Type B pancreatic cell (in vitro differentiated cells): ENCODE measurements around the gene ATP6AP1. TPM values are rescaled to one million over a fixed set of nuclear protein-coding genes. Genes with fewer than 3 reads are reported as not detected.

Experiments used
- DNase-seq: peaks from one replicate; pipeline ENCODE4 v3.0.0; 2021; ENCODE audit warnings: mixed read lengths; ENCODE audit not compliant: unreplicated experiment; ENCODE audit errors: extremely low spot score
- H3K27ac Mint-ChIP-seq: 2 replicates; pipeline ENCODE4 v1.8.0; 2021; ENCODE audit warnings: mild to moderate bottlenecking, mixed read lengths
- H3K27me3 Mint-ChIP-seq: 2 replicates; pipeline ENCODE4 v1.8.0; 2021; ENCODE audit warnings: mixed read lengths
- H3K36me3 Mint-ChIP-seq: 2 replicates; pipeline ENCODE4 v1.8.0; 2021; ENCODE audit warnings: mixed read lengths
- H3K4me1 Mint-ChIP-seq: one replicate; pipeline ENCODE4 v1.8.0; 2021; ENCODE audit warnings: mixed read lengths; ENCODE audit not compliant: unreplicated experiment
- H3K4me3 Mint-ChIP-seq: 2 replicates; pipeline ENCODE4 v1.8.0; 2021; ENCODE audit warnings: mild to moderate bottlenecking, mixed read lengths
- H3K9me3 Mint-ChIP-seq: 2 replicates; pipeline ENCODE4 v1.8.0; 2021; ENCODE audit warnings: mixed read lengths
- total RNA-seq: library from RNA; stranded (reverse); gene quantifications from 2 replicates; pipeline ENCODE4 v1.2.1, GENCODE V29; 2021; ENCODE audit warnings: low replicate concordance
- TF ChIP-seq, protein P1 (sequence below): fragments of 200-600 bp; sonication (generic); conservative IDR thresholded peaks from 2 replicates; pipeline ENCODE4 v1.5.0; 2021; ENCODE audit warnings: antibody characterized with exemption, mild to moderate bottlenecking

ATP6AP1 gene
- total RNA-seq, 1 donor from 2014 or later, result 105 TPM

DNA sequence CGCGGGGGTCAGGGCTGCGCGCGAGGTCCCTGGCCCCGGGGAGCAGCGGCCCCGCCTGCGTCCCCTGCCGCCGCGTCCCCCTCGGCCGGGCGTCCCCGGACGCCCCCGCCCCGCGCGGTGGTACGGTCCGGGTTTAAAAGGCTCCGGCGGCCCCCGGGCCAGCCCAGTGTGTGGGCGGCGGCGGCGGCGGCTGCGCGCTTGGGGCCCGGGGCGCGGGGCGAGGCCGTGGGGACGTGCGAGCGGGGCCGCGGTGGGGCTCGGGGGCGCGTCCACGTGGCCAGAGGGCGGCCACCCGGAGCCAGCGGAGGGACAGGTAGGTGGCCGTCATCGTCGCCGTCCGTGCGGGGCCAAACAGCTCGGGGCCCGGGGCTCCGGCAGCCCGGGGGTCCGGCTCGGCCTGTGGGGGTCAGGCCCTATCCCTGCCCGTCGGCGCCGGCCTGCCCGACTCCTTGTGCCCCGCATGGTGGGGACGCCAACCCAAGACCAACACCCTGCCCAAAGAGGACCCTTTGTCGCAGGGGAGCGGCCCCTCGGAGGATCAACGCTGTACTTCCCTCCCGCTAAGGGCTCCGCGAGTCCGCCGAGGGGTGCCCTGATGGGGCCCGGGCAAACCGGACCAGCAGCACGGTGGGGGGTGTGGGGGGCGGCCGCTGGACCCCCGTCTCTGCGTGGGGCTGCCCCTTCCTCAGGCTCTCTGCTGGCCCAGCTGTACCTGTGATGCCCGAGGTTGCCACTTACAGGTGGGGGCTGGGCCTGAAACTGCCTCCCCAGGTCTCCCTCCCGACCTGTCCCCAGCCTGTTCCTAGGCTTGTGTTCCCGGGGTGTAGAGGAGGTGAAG is 29.9 kb downstream of the ATP6AP1 start, which contains the start of gene PLXNA3:
Gene PLXNA3 (plus strand): TSS at position 166 of the 838 bp plus-strand sequence. CDS start 1,903 bp downstream, outside the sequence.
- peaks cover 4% of the 10 kb centered on the region for H3K9me3 Mint-ChIP-seq
- no peak for DNase-seq
- peak within 1 kb of the TSS; percentile 90 for H3K4me3 Mint-ChIP-seq
- peaks cover 5% of the 10 kb centered on the region for H3K36me3 Mint-ChIP-seq
- H3K27me3 Mint-ChIP-seq, result no peaks in the 10 kb centered on the region
- TF ChIP-seq, protein P1, sequence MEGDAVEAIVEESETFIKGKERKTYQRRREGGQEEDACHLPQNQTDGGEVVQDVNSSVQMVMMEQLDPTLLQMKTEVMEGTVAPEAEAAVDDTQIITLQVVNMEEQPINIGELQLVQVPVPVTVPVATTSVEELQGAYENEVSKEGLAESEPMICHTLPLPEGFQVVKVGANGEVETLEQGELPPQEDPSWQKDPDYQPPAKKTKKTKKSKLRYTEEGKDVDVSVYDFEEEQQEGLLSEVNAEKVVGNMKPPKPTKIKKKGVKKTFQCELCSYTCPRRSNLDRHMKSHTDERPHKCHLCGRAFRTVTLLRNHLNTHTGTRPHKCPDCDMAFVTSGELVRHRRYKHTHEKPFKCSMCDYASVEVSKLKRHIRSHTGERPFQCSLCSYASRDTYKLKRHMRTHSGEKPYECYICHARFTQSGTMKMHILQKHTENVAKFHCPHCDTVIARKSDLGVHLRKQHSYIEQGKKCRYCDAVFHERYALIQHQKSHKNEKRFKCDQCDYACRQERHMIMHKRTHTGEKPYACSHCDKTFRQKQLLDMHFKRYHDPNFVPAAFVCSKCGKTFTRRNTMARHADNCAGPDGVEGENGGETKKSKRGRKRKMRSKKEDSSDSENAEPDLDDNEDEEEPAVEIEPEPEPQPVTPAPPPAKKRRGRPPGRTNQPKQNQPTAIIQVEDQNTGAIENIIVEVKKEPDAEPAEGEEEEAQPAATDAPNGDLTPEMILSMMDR, result no peak
- H3K27ac Mint-ChIP-seq, result peak within 1 kb of the TSS; percentile 97
- H3K4me1 Mint-ChIP-seq, result no peaks in the 10 kb centered on the region

DNA sequence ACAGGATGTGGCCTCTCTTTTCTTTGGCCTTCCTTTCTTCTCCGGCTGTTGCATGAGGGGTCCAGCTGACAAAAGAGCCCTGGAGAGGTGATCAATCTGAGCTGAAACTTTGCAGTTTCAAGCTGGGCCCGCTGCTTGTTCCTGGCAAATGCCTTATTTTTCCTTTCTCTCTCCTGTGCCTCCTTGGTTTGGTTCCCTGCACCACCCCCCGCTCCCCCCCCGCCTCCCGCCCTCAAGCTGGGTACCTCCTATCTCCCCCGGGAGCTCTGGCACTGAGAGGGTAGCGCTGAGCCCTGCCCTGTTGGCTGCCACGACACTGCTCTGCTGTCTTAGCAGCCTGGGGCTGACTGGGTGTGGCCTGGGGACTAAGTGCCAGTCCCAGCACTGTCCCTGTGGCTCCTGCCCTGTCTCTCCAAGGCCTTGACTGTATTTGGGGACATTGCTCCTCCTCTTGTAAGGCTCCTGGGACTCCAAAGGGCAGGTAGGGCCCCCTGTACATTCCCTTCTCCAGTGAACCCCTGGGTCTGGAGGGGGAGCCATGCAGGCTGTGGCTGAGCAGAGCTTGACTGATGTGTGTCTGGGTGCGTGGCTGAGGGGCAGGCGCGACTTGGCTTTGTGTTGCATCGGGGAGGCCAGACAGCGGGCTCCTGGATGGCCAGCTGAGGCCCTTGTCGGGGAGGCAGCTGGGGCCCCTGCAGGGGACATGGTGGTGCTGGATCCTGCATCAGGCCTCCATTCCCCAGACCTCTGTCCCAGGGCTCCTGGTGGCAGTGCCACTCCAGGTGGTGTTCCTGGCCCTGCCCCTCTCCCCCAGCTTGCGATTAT is 30.7 kb downstream of the ATP6AP1 start:
- TF ChIP-seq, protein P1, result no peak
- Mint-ChIP-seq H3K4me1 (no peaks in the 10 kb centered on the region), H3K4me3 (peak overlapping the region; percentile 88), H3K27me3 (no peaks in the 10 kb centered on the region), H3K36me3 (peaks cover 5% of the 10 kb centered on the region), H3K9me3 (peaks cover 4% of the 10 kb centered on the region), H3K27ac (peak overlapping the region; percentile 55)
- DNase-seq, result no peak

DNA sequence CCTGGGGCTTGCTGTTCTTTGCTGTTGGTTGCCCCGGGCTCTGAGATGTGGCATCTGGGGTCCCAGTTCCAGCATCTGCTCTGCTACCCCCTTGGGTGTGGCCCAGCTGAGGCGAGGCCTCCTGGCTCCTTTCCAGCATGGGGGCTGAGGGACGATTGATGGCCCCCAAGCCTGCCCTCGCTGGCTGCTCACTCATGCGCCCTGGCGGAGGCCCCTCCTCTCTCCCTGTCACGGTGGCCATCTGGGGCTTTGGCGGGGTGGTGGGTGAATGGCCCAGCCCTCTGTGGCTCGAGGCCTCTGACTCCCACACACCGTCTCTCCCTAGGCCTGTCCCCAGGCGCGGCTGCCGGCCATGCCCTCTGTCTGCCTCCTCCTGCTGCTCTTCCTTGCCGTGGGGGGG is 31.4 kb downstream of the ATP6AP1 start:
- TF ChIP-seq, protein P1, result no peak
- no peak for DNase-seq
- Mint-ChIP-seq H3K36me3 (peaks cover 5% of the 10 kb centered on the region), H3K27ac (no peak overlapping the region), H3K4me1 (no peaks in the 10 kb centered on the region), H3K4me3 (peak overlapping the region; percentile 88), H3K9me3 (no peaks in the 10 kb centered on the region), H3K27me3 (no peaks in the 10 kb centered on the region)

DNA sequence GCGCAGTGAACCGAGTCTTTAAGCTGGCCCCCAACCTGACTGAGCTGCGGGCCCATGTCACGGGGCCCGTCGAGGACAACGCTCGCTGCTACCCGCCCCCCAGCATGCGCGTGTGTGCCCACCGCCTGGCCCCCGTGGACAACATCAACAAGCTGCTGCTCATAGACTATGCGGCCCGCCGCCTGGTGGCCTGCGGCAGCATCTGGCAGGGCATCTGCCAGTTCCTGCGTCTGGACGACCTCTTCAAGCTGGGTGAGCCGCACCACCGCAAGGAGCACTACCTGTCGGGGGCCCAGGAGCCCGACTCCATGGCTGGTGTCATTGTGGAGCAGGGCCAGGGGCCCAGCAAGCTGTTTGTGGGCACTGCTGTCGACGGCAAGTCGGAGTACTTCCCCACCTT is 31.8 kb downstream of the ATP6AP1 start:
- TF ChIP-seq, protein P1, result no peak
- no peak for DNase-seq
- no peak overlapping the region for H3K27ac Mint-ChIP-seq
- H3K9me3 Mint-ChIP-seq, result no peaks in the 10 kb centered on the region
- no peaks in the 10 kb centered on the region for H3K4me1 Mint-ChIP-seq
- no peaks in the 10 kb centered on the region for H3K27me3 Mint-ChIP-seq
- H3K36me3 Mint-ChIP-seq, result peaks cover 5% of the 10 kb centered on the region
- H3K4me3 Mint-ChIP-seq, result peak overlapping the region; percentile 88

DNA sequence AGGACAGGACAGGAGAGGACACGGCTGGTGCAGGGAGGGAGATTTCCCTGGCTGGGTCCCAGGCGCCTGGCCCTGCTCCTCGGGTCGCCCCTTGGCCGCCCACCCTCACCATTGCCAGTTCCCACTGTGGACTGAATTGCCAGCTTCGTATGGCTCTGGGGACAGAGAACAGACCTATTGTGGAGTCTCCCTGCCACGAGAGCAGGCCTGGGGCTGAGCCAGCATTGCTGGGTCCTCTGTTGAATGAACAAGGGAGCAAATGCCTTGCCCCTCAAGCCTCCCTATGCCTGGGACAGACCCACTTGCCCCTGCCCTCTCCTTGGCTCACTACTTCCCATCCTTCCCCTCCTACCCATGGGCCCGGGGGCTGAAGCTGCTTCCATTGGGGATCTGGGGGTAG is 33.9 kb downstream of the ATP6AP1 start:
- H3K9me3 Mint-ChIP-seq, result no peaks in the 10 kb centered on the region
- H3K4me3 Mint-ChIP-seq, result no peak overlapping the region
- TF ChIP-seq, protein P1, result no peak
- H3K27me3 Mint-ChIP-seq, result no peaks in the 10 kb centered on the region
- peaks cover 1% of the 10 kb centered on the region for H3K36me3 Mint-ChIP-seq
- no peaks in the 10 kb centered on the region for H3K4me1 Mint-ChIP-seq
- no peak for DNase-seq
- H3K27ac Mint-ChIP-seq, result no peak overlapping the region
